Measurements from ENCODE around the gene RAB21. TPM values are rescaled to one million over a fixed set of nuclear protein-coding genes. Genes with fewer than 3 reads are reported as not detected.

RAB21 gene
- total RNA-seq, 1 donor, result 12.7 TPM

- H4K20me1 ChIP-seq (ENCODE audit: insufficient read depth, low read length), result no peaks in the 10 kb centered on the region
- no peak overlapping the region for H3K4me2 ChIP-seq (ENCODE audit: insufficient read depth, low read length)
- no peaks in the 10 kb centered on the region for H3K9me3 ChIP-seq (ENCODE audit: low read depth, low read length)
- H3K79me2 ChIP-seq (ENCODE audit: insufficient read depth, low read length), result no peaks in the 10 kb centered on the region
- no peaks in the 10 kb centered on the region for H3K36me3 ChIP-seq (ENCODE audit: insufficient read depth, low read length)
- no peak overlapping the region for H3K27ac ChIP-seq (ENCODE audit: low read depth, low read length)
- H2AFZ ChIP-seq (ENCODE audit: low read length), result no peak overlapping the region
- no peaks in the 10 kb centered on the region for H3K27me3 ChIP-seq (ENCODE audit: insufficient read depth, low read length)
- TF ChIP-seq CTCF (IDR thresholded peaks at IDR 0.05; ENCODE audit: extremely low read depth, low read depth, low read length), result no peak
- DNase-seq (ENCODE audit: insufficient read length, low spot score, missing footprints), result no peak
- no peaks in the 10 kb centered on the region for H3K4me1 ChIP-seq (ENCODE audit: insufficient read depth, low read length)
- no peak overlapping the region for H3K4me3 ChIP-seq (ENCODE audit: insufficient read depth, low read length)
Measured at GRCh38 chr12:71718611-71719010, 36.1 kb upstream of the RAB21 start.

GRCh38 chr12:71719647-71720370, 34.9 kb upstream of the RAB21 start:
- H3K9me3 ChIP-seq (ENCODE audit: low read depth, low read length), result no peaks in the 10 kb centered on the region
- H3K4me3 ChIP-seq (ENCODE audit: insufficient read depth, low read length), result no peak overlapping the region
- TF ChIP-seq CTCF (IDR thresholded peaks at IDR 0.05; ENCODE audit: extremely low read depth, low read depth, low read length), result no peak
- no peak overlapping the region for H3K4me2 ChIP-seq (ENCODE audit: insufficient read depth, low read length)
- no peak for DNase-seq (ENCODE audit: insufficient read length, low spot score, missing footprints)
- H3K79me2 ChIP-seq (ENCODE audit: insufficient read depth, low read length), result no peaks in the 10 kb centered on the region
- H3K27ac ChIP-seq (ENCODE audit: low read depth, low read length), result no peak overlapping the region
- no peak overlapping the region for H2AFZ ChIP-seq (ENCODE audit: low read length)
- H3K36me3 ChIP-seq (ENCODE audit: insufficient read depth, low read length), result no peaks in the 10 kb centered on the region
- H3K27me3 ChIP-seq (ENCODE audit: insufficient read depth, low read length), result no peaks in the 10 kb centered on the region
- no peaks in the 10 kb centered on the region for H4K20me1 ChIP-seq (ENCODE audit: insufficient read depth, low read length)
- H3K4me1 ChIP-seq (ENCODE audit: insufficient read depth, low read length), result no peaks in the 10 kb centered on the region

GRCh38 chr12:71721783-71722505, 32.7 kb upstream of the RAB21 start:
- no peaks in the 10 kb centered on the region for H3K4me1 ChIP-seq (ENCODE audit: insufficient read depth, low read length)
- H3K27ac ChIP-seq (ENCODE audit: low read depth, low read length), result no peak overlapping the region
- H3K79me2 ChIP-seq (ENCODE audit: insufficient read depth, low read length), result no peaks in the 10 kb centered on the region
- no peaks in the 10 kb centered on the region for H3K27me3 ChIP-seq (ENCODE audit: insufficient read depth, low read length)
- no peak for TF ChIP-seq CTCF (IDR thresholded peaks at IDR 0.05; ENCODE audit: extremely low read depth, low read depth, low read length)
- no peaks in the 10 kb centered on the region for H3K9me3 ChIP-seq (ENCODE audit: low read depth, low read length)
- no peak overlapping the region for H3K4me3 ChIP-seq (ENCODE audit: insufficient read depth, low read length)
- H2AFZ ChIP-seq (ENCODE audit: low read length), result no peak overlapping the region
- H3K4me2 ChIP-seq (ENCODE audit: insufficient read depth, low read length), result no peak overlapping the region
- H4K20me1 ChIP-seq (ENCODE audit: insufficient read depth, low read length), result no peaks in the 10 kb centered on the region
- DNase-seq (ENCODE audit: insufficient read length, low spot score, missing footprints), result no peak
- H3K36me3 ChIP-seq (ENCODE audit: insufficient read depth, low read length), result no peaks in the 10 kb centered on the region

- DNase-seq (ENCODE audit: insufficient read length, low spot score, missing footprints), result no peak
- Histone ChIP-seq H3K4me2 (ENCODE audit: insufficient read depth, low read length) (no peak overlapping the region), H3K36me3 (ENCODE audit: insufficient read depth, low read length) (no peaks in the 10 kb centered on the region), H4K20me1 (ENCODE audit: insufficient read depth, low read length) (no peaks in the 10 kb centered on the region), H3K27ac (ENCODE audit: low read depth, low read length) (no peak overlapping the region), H3K27me3 (ENCODE audit: insufficient read depth, low read length) (no peaks in the 10 kb centered on the region), H3K4me1 (ENCODE audit: insufficient read depth, low read length) (no peaks in the 10 kb centered on the region), H3K9me3 (ENCODE audit: low read depth, low read length) (no peaks in the 10 kb centered on the region), H2AFZ (ENCODE audit: low read length) (peak overlapping the region; percentile 56), H3K4me3 (ENCODE audit: insufficient read depth, low read length) (no peak overlapping the region), H3K79me2 (ENCODE audit: insufficient read depth, low read length) (no peaks in the 10 kb centered on the region)
- no peak for TF ChIP-seq CTCF (IDR thresholded peaks at IDR 0.05; ENCODE audit: extremely low read depth, low read depth, low read length)
Measured at GRCh38 chr12:71725011-71725410, 29.7 kb upstream of the RAB21 start.
